Stimulated activated CD8-positive, alpha-beta memory T cell treated with anti-CD3 and anti-CD28 coated beads, Interleukin-15, amount 100 ng/mL, for 1 hour (primary cell): Measurements from ENCODE around the gene C21orf58.
A peak's percentile ranks its signal among the peaks of the same experiment; 100 is the strongest.
"Not testable (repeated sequence)": the region's sequence is repeated elsewhere in the genome, so short reads cannot be mapped to it uniquely, and the experiment has no call there.

Experiments used
- DNase-seq: peaks from one replicate; pipeline ENCODE4 v3.0.0-alpha.2; 2020; ENCODE audit warnings: low read depth

The C21orf58 gene

GRCh38 chr21:46324390-46325072 lies 861 bp upstream of the C21orf58 start:
- DNase-seq = peak; percentile 71

- DNase-seq = no peak
Observed at GRCh38 chr21:46323227-46323709, 402 bp downstream of the C21orf58 start.

DNA sequence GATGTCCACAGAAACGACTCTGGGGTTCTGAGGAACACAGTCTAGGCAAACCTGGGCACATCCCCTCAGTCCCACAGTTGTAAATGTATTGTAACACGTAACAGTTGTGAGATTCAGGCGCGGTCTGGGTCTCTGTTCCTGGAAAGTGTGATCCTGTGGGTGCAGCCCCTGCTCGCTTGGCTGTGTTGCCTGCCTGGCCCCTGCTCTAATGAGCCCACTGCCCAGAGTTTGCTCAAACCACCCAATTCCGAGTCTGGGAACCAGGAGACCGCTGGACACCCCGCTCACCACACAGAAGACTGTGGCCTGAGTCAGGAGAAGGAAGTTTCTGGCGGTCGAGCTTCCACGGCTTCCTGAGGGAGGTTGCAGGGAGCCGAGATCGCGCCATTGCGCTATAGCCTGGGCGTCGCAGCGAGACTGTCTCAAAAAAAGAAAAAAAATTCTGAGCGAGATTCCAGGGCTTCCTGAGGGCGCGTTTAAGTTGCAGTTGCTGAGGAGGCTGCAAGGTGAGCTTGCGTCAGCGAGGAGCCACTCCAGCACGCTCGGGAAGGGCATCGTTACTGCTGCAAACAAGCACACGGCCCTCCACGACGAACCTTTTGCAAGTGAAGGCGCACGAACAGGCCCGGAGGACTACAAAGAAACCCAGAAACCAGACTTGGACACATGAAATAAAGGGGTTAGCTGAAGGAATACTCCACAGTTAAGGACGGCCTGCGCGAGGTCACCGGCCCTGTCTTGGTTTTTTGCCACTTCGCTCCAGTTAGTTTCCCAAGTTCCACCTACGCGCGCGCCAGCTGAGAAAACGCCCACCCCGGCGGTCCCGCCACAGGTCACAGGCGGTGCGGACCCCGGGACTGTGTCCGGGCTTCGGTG lies 1.1 kb downstream of the C21orf58 start:
- DNase-seq = no peak

DNA sequence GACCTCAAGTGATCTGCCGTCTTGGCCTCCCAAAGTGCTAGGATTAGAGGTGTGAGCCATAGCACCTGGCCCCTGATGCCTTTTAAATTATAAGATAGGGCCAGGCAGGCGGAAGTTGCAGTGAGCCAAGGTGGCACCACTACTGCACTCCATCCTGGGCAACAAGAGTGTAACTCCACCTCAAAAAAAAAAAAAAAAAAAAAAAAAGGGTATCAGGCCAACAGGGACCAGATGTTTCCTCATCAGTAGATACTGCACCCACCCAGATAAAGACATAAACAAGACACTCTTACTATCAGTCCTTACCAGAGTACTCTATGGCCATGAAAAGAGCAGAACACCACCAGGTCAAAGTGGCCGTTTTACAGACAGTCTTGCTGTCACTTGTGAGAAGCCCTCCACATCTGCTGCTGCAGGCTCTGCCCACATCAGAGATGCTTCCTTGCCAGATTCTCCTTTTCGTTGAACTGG lies 3.3 kb downstream of the C21orf58 start:
- DNase-seq = no peak

DNA sequence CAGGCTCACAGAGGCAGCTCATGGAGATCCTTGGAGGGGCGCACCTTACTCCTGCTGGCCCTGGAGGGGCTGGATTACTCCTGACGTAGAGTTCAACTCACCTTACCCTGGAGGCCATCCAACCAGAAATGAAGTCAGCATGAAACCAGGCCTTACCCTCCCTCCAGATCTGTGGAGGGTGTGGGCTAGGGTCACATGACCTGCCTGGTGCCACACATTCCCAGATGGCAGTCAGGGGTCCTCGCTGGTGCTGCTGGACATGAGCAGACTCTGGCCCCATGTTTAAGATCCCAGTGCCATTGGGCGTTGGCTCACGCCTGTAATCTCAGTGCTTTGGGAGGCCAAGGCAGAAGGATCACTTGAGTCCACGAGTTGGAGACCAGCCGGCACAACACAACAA lies 4.5 kb downstream of the C21orf58 start:
- DNase-seq = no peak

DNA sequence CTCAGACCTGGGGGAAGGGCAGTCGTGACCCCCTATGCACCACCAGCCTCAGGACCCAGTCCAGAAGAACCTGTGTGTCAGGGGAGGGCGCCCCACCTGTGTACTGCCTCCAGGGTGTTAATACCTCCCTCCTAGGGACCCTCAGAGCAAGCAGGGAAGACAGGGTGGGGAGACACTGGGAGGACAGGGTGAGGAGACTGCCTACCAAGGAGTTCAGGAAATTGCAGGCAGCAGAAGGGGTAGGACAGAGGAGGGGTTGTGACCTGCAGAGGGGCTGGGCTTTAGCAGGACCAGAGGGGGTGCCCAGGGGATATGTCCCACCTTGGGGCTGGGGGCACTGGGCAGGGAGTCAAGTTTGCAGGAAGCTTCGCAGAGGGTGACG lies 5.2 kb downstream of the C21orf58 start:
- no peak for DNase-seq

DNA sequence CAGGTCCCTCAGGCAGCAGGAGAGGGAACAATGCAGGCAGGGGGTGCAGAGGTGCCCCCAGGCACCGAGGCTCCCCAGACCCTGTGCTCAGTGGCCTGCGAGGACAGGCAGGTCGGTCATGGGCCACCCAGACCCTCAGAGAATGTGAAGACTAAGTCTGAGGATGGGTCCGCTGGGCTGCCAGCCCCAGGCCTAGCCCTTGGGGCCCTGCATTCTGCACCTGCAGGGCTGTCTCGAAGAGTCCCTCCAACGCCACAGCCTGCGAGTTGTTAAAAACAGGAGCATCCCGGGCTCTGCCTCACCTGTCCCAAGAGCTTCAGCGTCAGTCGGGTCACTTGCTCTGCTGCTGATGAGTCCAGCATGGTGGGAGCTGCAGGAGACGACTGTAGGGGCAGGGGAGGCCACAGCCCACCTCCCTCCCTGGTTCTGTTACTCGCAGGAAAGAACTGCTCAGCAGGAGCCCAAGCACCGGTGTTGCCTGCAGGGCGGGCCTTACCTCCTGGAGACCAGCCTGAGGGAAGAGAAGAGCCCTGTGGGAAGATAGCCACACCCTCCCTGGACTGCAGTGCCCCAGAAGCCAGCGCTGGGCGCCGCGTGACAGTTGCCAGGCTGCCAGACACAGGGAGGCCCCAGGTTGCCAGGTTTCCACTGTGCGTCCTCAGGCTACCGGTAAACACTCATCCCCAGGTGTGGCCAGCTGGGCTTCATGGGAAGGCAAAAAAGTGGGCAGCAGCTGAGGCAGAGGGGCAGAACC lies 5.8 kb downstream of the C21orf58 start:
- DNase-seq = no peak

DNA sequence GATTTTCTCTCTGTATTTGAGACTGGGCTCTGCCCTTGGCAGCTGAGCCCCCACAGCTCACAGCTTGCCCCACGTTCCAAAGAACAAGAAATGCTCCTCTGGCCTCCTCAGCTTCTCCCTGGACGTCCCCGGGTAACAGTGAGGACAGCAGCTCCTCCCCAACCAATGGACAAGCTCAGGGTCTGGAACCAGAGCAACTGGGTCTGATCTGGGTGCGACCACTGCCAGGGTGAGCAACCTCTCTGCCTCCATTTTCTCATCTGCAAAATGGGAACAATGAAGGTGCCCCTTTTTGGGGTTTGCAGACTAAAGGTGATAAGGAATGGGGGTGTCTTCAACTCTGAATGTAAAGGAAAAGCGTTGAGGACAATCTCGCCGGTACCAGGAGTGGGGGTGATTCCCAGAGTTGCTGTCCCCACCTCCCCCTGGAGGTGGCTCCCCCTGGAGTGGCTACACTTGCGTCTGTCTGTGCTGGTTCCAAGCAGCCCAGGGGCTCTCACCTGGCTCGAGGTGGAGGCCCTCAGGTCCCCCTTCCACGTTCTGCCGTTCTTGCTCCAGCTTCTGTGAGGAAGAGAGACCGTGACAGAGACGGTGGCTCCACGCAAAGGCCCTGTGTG lies 6.9 kb downstream of the C21orf58 start:
- no peak for DNase-seq

GRCh38 chr21:46314441-46315020 lies 9.1 kb downstream of the C21orf58 start:
- DNase-seq = no peak

DNA sequence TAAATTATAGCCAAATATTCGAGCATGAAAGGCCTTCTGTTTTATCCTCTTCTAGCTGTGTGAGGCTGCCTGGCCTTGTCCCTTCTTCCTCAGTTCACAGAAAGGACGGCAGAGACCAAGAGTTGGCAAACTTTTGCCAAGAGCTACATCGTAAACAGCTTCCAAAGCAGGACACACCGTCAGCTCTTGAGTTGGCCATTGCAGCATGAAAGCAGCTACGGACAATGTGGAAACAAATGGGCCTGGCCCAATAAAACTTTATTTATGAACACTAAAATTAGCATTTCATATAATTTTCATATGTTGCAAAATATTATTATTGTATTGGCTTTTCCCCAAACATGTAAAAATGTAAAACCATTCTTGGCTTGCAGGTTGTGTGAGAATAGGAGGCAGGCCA lies 10.7 kb downstream of the C21orf58 start:
- DNase-seq = no peak

GRCh38 chr21:46311568-46311967 lies 12.1 kb downstream of the C21orf58 start:
- no peak for DNase-seq

DNA sequence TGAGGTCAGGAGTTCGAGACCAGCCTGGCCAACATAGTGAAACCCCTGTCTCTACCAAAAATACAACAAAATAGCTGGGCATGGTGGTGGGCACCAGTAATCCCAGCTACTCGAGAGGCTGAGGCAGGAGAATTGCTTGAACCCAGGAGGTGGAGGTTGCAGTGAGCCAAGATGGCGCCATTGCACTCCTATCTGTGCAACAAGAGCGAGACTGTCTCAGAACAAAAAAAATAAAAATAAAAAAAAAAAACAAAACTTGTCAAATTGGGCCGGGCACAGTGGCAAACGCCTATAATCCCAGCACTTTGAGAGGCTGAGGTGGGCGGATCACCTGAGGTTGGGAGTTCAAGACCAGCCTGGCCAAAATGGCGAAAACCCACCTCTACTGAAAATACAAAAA lies 13.4 kb downstream of the C21orf58 start:
- DNase-seq = not testable (repeated sequence)

DNA sequence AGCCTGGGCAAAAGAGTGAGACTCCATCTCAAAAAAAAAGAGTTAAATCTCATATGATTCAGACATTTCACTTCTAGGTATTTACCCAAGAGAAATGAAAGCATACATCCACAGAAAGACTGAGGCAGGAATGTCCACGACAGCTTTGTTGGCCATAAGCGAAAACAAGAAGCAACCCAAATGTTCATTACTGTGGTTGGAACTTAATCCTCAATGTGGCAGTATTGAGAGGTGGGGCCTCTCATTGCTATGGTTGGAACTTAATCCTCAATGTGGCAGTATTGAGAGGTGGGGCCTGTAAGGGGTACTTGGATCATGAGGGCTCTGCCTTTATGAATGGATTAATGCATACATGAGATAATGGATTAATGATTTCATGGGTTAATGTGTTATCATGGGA lies 15.2 kb downstream of the C21orf58 start:
- no peak for DNase-seq

DNA sequence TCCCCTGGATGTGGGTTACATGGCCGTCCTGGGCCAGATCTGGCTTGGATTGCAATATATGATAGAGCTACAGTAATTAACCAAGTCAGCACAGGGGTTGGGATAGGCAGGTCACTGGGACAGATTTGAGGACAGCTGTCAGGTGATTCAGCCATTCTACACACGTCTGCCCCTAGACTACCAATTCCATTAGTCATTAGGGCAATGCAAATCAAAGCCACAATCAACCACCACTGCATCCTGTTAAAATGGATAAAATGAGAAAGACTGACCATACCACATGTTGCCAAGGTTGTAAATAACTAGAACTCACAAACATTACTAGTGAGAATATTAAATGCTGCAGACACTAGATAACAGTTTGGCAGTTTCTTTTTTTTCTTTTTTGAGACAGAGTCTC lies 16.0 kb downstream of the C21orf58 start:
- DNase-seq = no peak

DNA sequence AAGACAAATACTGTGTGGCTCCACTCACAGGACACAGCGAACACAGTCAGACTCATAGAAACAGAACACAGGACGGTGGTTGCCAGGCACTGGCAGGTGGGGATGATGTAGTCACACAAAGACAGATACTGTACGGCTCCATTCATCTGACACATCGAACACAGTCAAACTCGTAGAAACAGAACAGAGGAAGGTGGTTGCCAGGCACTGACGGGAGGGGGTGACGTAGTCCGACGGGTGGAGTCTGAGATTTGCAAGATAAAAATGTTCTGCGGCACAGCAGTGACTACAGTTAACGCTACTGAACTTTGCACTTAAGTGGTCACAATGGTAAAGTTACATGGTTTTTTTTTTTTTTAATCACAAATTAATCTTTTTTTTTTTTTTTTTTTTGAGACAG lies 18.7 kb downstream of the C21orf58 start:
- no peak for DNase-seq

DNA sequence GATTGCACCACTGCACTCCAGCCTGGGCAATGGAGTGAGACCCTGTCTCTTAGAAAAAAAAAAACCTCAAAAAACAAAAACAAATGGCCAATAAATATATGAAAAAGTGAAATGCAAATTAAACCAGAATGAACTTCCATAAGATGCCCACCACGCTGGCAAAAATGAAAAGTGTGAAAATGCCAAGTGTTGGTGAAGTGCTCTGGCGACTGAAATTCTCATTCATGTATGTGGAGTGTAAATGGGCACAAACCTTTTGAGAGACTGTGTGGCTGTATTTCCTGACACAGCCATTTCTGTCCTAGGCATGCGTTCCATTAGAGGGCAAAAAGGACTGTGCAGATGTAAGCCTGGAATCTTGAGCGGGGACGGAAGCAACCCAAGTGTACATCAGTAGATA lies 19.2 kb downstream of the C21orf58 start:
- DNase-seq = no peak

DNA sequence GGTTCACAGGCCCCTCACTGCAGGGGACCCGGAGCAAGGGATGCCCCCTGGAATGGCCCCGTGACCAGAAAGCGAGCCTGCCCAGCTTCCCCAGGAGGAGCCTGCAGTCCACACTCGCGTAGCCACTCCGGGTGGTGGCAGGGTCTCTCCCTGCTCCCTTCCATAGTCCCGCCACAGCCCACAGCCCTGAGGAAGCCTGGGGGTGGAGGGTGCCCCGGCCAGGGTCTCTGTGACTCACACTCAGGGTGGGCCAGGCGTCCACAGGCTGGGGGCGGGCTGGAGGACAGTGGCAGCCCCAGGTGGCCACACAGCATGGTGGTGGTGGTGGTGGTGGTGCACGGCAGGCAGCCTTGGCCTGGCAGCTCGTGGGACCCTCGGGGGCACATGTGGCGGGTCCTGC lies 21.9 kb downstream of the C21orf58 start:
- DNase-seq = no peak

DNA sequence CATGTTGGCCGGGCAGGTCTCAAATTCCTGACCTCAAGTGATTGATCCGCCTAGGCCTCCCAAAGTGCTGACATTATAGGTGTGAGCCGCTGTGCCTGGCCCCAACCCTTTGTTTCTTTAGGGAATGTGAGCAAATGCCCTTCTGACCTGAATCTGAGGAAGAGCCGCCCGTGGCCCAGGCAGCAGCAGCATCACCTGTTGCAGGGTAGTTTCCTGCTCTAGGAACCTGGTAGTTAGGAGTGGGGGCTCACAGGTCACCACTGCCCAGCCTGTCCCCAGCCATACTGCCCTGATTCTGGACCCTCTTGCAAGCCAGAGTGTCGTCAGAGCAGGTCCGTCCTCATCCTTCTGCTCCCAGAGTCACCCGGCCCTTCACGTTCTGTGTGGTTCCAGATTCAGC lies 24.5 kb downstream of the C21orf58 start:
- no peak for DNase-seq

DNA sequence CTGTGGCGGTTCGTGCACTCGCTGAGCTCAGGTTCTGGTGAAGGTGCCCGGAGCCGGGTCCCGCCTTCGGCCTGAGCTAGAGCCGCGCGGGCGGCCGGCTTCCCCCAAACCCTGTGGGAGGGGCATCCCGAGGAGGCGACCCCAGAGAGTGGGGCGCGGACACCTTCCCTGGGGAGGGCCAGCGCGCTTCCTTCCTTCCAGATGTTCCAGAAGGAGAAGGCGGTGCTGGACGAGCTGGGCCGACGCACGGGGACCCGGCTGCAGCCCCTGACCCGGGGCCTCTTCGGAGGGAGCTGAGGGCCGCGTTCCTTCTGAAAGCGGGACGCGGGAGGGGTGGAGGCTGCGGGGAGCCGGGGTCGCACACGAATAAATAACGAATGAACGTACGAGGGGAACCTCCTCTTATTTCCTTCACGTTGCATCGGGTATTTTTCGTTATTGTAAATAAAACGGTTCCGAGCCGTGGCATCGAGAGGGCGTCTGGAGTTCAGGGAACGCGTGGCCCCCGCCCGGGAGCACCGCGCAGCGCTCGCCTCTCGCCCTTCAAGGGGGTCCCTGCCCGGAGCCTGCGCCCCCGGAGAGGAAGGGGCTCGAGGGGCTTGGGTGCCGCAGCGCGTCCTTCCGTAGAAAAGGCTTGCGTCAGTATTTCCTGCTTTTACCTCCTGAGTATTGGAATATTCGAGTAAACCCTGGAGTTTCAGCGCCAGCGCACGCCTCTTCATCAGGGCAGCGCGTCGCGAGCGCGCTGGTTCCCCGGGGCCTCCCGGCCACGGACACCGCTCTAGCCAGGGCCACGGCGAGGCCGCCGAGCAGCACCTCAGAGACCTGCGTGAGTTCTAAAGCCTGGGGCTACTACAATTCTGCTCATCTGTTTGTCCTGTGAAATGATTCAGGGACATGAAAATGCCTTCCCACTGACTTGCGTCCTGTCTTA lies 26.1 kb downstream of the C21orf58 start:
- DNase-seq = no peak

DNA sequence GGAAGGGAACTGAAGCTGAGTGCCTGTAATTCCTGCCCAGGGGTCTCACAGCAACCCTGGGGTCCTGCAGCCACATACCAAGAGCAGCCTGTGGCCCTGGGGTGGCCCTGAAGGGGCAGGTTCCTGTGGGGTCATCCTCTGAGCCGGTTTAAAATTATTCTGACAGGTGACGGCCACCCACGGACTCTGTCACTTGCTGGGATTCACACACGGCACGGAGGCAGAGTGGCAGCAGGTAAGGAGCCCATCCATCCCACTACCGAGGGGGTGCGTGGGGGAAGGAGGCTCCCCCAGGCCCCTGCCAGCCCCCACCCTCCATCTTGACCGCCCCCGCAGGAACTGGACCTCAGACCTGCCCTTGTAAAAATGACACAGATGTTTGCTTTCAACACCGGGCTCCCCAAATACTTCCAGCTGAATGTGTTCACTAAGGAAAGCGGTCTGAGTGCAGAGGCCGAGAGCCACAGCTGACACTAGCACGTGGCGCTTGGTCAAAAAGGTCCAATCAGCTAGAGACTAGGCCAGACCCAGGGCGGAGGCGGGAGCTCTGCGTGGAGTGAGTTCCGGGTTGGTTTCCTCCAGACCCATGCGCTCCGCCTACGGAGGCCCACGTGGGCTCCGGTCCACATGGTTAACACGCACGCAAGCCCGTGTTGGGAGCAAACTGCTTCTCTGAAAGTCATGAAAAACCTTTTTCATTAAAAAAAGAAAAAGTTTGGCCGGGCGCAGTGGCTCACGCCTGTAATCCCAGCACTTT lies 27.5 kb downstream of the C21orf58 start:
- DNase-seq = no peak
